ENCODE data around the gene KCTD3.

DNA sequence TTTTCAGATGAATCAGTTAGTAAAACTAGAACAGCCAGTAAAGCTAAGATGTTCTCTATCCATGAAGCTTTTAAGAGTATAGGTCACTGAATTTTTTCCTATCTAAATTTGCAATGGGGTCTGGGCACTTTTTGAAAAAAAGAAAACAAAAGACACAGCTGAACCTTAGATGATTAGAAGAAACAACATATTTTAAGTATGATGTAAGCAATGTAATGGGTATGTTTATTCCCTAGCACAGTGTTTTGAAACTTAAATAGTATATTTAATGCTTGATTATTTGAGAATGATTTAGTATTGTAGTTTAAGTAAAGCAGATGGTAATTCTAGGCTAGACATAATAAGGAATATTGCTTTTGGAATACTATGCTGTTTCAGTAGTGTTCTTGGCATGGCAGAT, 36.2 kb downstream of the KCTD3 start:
- TF ChIP-seq, protein P1, sequence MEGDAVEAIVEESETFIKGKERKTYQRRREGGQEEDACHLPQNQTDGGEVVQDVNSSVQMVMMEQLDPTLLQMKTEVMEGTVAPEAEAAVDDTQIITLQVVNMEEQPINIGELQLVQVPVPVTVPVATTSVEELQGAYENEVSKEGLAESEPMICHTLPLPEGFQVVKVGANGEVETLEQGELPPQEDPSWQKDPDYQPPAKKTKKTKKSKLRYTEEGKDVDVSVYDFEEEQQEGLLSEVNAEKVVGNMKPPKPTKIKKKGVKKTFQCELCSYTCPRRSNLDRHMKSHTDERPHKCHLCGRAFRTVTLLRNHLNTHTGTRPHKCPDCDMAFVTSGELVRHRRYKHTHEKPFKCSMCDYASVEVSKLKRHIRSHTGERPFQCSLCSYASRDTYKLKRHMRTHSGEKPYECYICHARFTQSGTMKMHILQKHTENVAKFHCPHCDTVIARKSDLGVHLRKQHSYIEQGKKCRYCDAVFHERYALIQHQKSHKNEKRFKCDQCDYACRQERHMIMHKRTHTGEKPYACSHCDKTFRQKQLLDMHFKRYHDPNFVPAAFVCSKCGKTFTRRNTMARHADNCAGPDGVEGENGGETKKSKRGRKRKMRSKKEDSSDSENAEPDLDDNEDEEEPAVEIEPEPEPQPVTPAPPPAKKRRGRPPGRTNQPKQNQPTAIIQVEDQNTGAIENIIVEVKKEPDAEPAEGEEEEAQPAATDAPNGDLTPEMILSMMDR (IDR thresholded peaks at IDR 0.05 in 2 of 3, conservative IDR thresholded peaks at IDR 0.05 in 1 of 3; ENCODE audit: borderline replicate concordance in 1 of 3, insufficient read depth in 1 of 3, low read depth in 2 of 3, low read length in 2 of 3) = no peak
- TF ChIP-seq ELF1 (IDR thresholded peaks at IDR 0.05; ENCODE audit: borderline replicate concordance, low read depth) (no peak), FOSL1 (IDR thresholded peaks at IDR 0.05; ENCODE audit: low read depth) (no peak)
- TF ChIP-seq, protein P2, sequence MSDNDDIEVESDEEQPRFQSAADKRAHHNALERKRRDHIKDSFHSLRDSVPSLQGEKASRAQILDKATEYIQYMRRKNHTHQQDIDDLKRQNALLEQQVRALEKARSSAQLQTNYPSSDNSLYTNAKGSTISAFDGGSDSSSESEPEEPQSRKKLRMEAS (IDR thresholded peaks at IDR 0.05) = no peak
